Keratinocyte (primary cell): Measurements from ENCODE around the gene SNX14. TPM values are rescaled to one million over a fixed set of nuclear protein-coding genes. Genes with fewer than 3 reads are reported as not detected.
"Not testable (repeated sequence)": the region's sequence is repeated elsewhere in the genome, so short reads cannot be mapped to it uniquely, and the experiment has no call there.

Experiments used
- DNase-seq: peaks from one replicate; pipeline ENCODE4 v3.0.0-alpha.2; 2011; ENCODE audit warnings: low read depth, missing footprints, low spot score
- FAIRE-seq: peaks from 2 replicates; lab custom pipeline; 2011; peaks lifted over from hg19 to GRCh38; lab: Jason Lieb, UNC
- H2AFZ ChIP-seq: 2 replicates; pipeline ENCODE4 v1.6.0; 2012; ENCODE audit warnings: low read length, control low read depth, inconsistent platforms; ENCODE audit not compliant: control insufficient read depth
- H3K27ac ChIP-seq: 2 replicates; pipeline ENCODE4 v1.5.1; 2011; ENCODE audit warnings: low read length; ENCODE audit not compliant: control insufficient read depth, insufficient read depth
- H3K27me3 ChIP-seq: 3 replicates; pipeline ENCODE4 v1.6.0; 2011; ENCODE audit warnings: low read length; ENCODE audit not compliant: control insufficient read depth, insufficient read depth; ENCODE audit errors: extremely low read depth
- H3K36me3 ChIP-seq, 2 experiments: 2 replicates in 1 of 2; 3 replicates in 1 of 2; pipeline ENCODE4 v1.5.1; 2011; ENCODE audit warnings: low read length in 2 of 2, mild to moderate bottlenecking in 1 of 2; ENCODE audit not compliant: control insufficient read depth in 2 of 2, insufficient read depth in 2 of 2; ENCODE audit errors: extremely low read depth in 1 of 2
- H3K4me1 ChIP-seq: 3 replicates; pipeline ENCODE4 v1.5.1; 2011; ENCODE audit warnings: low read length; ENCODE audit not compliant: control insufficient read depth, insufficient read depth; ENCODE audit errors: extremely low read depth
- H3K4me2 ChIP-seq: 3 replicates; pipeline ENCODE4 v1.6.0; 2011; ENCODE audit warnings: low read depth, low read length; ENCODE audit not compliant: control insufficient read depth, insufficient read depth; ENCODE audit errors: extremely low read depth
- H3K4me3 ChIP-seq, 3 experiments: fragments of 200-600 bp in 1 of 3; sonication (generic) in 1 of 3; 2 replicates in 2 of 3; 3 replicates in 1 of 3; pipeline ENCODE4 v1.5.1; 2011 to 2016; ENCODE audit warnings: low read length in 3 of 3, mild to moderate bottlenecking in 3 of 3, control low read depth in 2 of 3, inconsistent platforms in 1 of 3, low read depth in 1 of 3, mixed read lengths in 1 of 3, mixed run types in 1 of 3, moderate library complexity in 1 of 3; ENCODE audit not compliant: control insufficient read depth in 2 of 3, insufficient read depth in 2 of 3; ENCODE audit errors: extremely low read depth in 1 of 3
- H3K79me2 ChIP-seq: 2 replicates; pipeline ENCODE4 v1.6.0; 2012; ENCODE audit warnings: low read length; ENCODE audit not compliant: control insufficient read depth, insufficient read depth
- H3K9ac ChIP-seq: 3 replicates; pipeline ENCODE4 v1.6.0; 2011; ENCODE audit warnings: low read length; ENCODE audit not compliant: control insufficient read depth, insufficient read depth; ENCODE audit errors: extremely low read depth
- H3K9me1 ChIP-seq: 3 replicates; pipeline ENCODE4 v1.6.0; 2011; ENCODE audit warnings: low read length; ENCODE audit not compliant: control insufficient read depth, insufficient read depth; ENCODE audit errors: extremely low read depth
- H3K9me3 ChIP-seq: 2 replicates; pipeline ENCODE4 v1.5.1; 2012; ENCODE audit warnings: low read depth, low read length; ENCODE audit not compliant: control insufficient read depth
- H4K20me1 ChIP-seq: 3 replicates; pipeline ENCODE4 v1.6.0; 2011; ENCODE audit warnings: low read length; ENCODE audit not compliant: control insufficient read depth, insufficient read depth; ENCODE audit errors: extremely low read depth
- CTCF ChIP-seq, 3 experiments: IDR thresholded peaks in 1 of 3; conservative IDR thresholded peaks in 1 of 3; optimal IDR thresholded peaks in 1 of 3; 2 replicates in 2 of 3; 3 replicates in 1 of 3; pipeline versions ENCODE3 to v1.5.1; 2011; ENCODE audit warnings: low read length in 3 of 3, mild to moderate bottlenecking in 3 of 3, moderate library complexity in 2 of 3, control low read depth in 1 of 3, inconsistent platforms in 1 of 3; ENCODE audit not compliant: insufficient read depth in 2 of 3; ENCODE audit errors: extremely low read depth in 1 of 3
- EZH2 ChIP-seq: IDR thresholded peaks from one replicate; pipeline ENCODE4 v1.6.1; 2012; ENCODE audit warnings: inconsistent platforms, mild to moderate bottlenecking, low read length, moderate library complexity
- dilution Hi-C: fragments of 300-500 bp; cut with MboI; formaldehyde crosslinking; loops from one replicate; pipeline ENCODE4 v1.7.0; 2020; ENCODE audit warnings: low sequenced_read_pairs; ENCODE audit not compliant: extremely low pct_ligation_motif_present
- polyA plus RNA-seq, 5 experiments: library from polyadenylated mRNA; depleted of rRNA in 3 of 5; stranded (reverse) in 3 of 5; stranded (forward) in 1 of 5; unstranded in 1 of 5; fragments of >200 nt; gene quantifications; 1 replicate in 1 of 5; 2 replicates in 3 of 5; 3 replicates in 1 of 5; pipeline versions ENCODE4 v1.2.1 to v1.2.3, GENCODE V29; 2011 to 2012; ENCODE audit warnings: missing spikeins in 2 of 5, low read depth in 1 of 5, low replicate concordance in 1 of 5

The SNX14 gene
- polyA plus RNA-seq, 1 donor (not counting 4 experiments of a cell fraction or from before 2014, with no cell fraction given), result 97.5 TPM

GRCh38 chr6:85632164-85632942, 38.7 kb upstream of the SNX14 start:
- H4K20me1 ChIP-seq, result peaks cover 38% of the 10 kb centered on the region
- no peak overlapping the region for H2AFZ ChIP-seq
- H3K4me1 ChIP-seq, result no peaks in the 10 kb centered on the region
- no peak for FAIRE-seq
- peaks cover 22 to 54% of the 10 kb centered on the region in 2 experiments for H3K36me3 ChIP-seq
- no peaks in the 10 kb centered on the region for H3K9me3 ChIP-seq
- dilution Hi-C loops, result no loop called here
- H3K27ac ChIP-seq, result no peak overlapping the region
- H3K4me2 ChIP-seq, result no peak overlapping the region
- peaks cover 95% of the 10 kb centered on the region for H3K79me2 ChIP-seq
- TF ChIP-seq CTCF (optimal IDR thresholded peaks at IDR 0.05 in 1 of 3, IDR thresholded peaks at IDR 0.05 in 1 of 3, conservative IDR thresholded peaks at IDR 0.05 in 1 of 3; ENCODE audit: extremely low read depth in 1 of 3, insufficient read depth in 2 of 3, low read length in 3 of 3) (no peak), EZH2 (no peak)
- H3K4me3 ChIP-seq, result no peak overlapping the region
- DNase-seq, result no peak
- no peak overlapping the region for H3K9ac ChIP-seq
- peaks cover 3% of the 10 kb centered on the region for H3K9me1 ChIP-seq
- no peaks in the 10 kb centered on the region for H3K27me3 ChIP-seq

GRCh38 chr6:85631117-85631516, 37.5 kb upstream of the SNX14 start:
- H3K27ac ChIP-seq, H3K4me2 ChIP-seq, FAIRE-seq, H3K4me1 ChIP-seq, H2AFZ ChIP-seq, H3K27me3 ChIP-seq, dilution Hi-C loops, DNase-seq, H3K4me3 ChIP-seq, H3K9ac ChIP-seq, H3K9me1 ChIP-seq, H3K9me3 ChIP-seq: not testable (repeated sequence)
- H4K20me1 ChIP-seq, result peaks cover 39% of the 10 kb centered on the region
- peaks cover 19 to 46% of the 10 kb centered on the region in 2 experiments for H3K36me3 ChIP-seq
- H3K79me2 ChIP-seq, result peaks cover 95% of the 10 kb centered on the region
